ENCODE results near the gene ZNF525.
"Not testable (repeated sequence)": the region's sequence is repeated elsewhere in the genome, so short reads cannot be mapped to it uniquely, and the experiment has no call there.

ZNF525 gene

DNA sequence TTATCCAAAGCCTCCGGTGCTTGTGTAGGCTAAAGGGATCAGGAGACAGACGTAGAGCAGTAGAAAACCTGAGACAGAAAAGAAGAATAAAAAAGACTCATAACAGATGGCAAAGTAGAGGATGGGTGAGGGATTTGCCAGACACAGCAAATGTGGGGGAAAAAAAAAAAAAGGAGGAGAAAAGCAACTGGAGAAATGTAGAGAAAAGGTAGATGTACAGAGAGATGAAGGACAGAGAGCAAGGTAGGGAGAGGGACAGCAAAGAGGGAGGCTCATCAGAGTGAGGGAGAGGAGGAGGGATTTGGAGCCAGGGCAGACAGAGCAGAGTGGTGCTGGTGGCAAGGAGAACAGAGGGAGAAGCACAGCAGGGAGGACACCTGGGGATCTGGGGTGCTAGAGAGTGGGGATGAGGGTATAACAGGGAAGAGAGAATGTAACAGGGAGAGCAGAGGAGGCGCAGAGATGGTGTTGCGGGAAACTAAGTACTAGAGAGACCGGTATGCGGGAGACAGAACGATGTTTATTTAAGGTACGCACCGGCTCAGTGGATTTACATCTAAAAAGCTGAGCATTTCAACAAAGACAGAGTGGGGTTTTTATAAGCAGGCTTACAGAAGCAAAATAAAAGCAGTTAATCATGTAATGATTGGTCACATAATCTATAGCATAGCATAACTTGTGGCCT, 30.5 kb downstream of the ZNF525 start:
- DNase-seq (ENCODE audit: low read depth), result peak; percentile 4

DNA sequence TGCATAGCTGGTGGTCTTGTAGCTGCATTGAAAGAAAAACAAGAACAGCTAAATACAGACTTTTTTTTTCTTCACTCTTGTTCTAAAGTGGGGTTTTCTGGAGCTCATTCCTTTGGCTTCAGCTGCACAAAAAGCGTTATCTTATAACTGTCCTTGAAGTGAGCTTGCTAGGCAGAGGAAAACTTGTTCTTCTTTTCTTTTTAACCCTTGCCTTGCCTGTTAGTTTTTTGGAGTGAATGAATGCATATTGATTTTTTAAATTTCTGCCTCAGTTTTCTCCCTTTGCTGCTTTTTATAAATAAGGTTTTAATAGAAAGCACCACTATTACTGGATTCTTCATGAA, 31.0 kb downstream of the ZNF525 start:
- no peak for DNase-seq (ENCODE audit: low read depth)

DNA sequence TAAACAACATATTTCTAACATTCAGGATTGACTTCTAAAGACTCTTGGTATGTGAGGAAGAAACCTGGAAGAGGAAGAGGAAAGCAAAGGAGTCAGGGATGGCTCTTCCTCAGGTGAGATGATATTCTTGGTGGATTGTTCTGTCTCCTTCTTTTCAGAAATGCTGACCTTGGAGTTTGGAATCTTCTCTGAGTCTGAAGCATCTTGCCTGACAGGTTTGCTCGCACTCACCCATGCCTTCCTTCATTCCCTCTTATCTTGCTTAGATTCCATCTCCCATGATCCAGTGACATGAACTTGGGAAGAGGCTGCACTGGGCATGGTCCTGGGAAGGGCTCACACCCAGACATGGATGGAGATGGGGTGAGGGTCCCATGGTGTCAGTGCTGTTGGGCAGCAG, 32.4 kb downstream of the ZNF525 start:
- not testable (repeated sequence) for DNase-seq (ENCODE audit: low read depth)

DNA sequence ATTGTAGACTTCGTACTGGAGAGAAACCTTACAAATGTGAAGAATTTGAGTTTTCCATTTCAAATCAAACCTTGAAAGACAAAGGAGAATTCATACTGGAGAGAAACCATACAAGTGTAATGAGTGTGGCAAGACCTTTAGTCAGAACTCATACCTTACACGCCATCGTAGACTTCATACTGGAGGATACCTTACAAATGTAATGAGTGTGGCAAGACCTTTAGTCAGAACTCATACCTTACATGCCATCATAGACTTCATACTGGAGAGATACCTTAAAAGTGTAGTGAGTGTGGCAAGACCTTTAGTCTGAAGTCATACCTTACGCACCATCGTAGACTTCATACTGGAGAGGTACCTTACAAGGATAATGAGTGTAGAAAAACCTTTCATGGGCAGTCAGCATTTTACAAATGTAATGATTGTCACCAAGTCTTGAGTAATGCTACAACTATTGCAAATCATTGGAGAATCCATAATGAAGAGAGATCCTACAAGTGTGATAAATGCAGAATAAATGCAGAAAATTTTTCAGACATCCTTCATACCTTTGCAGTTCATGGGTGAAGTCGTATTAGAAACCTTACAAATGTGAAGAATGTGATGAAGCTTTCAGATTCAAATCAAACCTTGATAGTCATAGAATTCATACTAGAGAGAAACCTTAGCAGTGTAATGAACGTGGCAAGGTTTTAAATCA, 44.1 kb downstream of the ZNF525 start:
- no peak for DNase-seq (ENCODE audit: low read depth)

DNA sequence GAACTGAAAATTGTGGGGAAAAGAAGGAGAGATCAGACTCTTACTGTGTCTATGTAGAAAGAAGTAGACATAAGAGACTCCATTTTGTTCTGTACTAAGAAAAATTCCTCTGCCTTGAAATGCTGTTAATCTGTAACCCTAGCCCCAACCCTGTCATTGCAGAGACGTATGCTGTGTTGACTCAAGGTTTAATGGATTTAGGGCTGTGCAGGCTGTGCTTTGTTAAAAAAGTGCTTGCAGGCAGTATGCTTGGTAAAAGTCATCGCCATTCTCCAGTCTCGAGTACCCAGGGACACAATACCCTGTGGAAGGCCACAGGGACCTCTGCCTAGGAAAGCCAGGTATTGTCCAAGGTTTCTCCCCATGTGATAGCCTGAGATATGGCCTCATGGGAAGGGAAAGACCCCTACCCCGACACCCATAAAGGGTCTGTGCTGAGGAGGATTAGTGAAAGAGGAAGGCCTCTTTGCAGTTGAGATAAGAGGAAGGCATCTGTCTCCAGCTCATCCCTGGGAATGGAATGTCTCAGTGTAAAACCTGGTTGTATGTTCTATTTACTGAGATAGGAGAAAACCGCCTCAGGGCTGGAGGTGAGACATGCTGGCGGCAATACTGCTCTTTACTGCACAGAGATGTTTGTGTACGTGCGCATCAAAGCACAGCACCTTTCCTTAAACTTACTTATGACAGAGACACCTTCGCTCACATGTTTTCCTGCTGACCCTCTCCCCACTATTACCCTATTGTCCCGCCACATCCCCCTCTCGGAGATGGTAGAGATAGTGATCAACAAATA, 55.2 kb downstream of the ZNF525 start:
- DNase-seq (ENCODE audit: low read depth), result not testable (repeated sequence)

DNA sequence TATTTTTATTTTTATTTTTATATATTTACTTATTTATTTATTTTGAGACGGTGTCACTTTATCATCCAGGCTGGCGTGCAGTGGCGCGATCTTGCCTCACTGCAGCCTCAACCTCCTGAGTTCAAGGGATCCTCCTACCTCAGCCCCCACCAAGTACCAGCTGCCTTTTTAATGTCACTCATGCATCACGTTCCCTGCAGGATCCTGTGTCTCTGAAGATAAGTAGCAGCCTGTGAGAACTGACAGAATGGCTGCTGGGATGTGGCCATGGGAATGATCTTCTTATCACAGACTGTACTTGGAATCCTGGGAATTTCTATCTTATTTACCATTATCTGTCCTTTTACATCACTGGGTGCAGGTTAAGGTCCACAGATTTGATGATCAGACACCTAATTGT, 57.0 kb downstream of the ZNF525 start:
- no peak for DNase-seq (ENCODE audit: low read depth)

DNA sequence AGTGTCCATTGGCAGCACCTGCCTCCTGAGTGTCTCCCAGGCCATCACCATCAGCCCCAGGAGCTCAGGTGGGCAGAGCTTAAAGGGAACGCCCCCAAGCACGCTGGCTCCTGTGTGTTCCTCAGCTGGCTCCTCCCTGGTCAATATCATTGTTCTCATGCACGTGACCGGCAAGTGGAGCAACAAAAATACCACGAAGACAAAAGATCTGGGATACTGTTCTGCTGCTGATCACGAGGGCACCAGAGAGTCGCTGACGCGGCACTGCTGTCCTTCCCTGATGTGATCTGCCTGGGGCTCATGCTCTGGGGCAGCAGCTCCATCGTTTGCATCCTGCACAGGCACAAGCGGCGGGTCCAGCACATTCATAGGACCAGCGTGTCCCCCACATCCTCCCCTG, 57.6 kb downstream of the ZNF525 start:
- not testable (repeated sequence) for DNase-seq (ENCODE audit: low read depth)

DNA sequence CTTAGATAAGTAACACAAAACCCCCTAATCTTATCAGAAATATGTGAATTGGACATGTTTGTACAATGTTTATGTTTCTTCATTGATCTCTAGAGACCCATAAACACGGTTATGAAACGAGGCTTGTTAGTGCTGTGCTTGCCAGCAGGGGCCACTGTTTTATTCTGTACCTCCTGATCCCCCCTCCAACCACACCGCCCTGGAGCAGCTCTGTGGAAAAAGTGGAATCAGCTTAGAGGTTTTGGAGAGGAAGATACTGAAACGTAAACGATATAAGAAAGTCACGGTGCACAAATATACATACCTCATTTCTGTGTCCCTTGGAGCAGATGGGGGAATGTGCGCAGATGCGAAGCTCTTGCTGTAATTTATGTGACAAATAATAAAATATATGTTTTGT, 58.2 kb downstream of the ZNF525 start:
- DNase-seq (ENCODE audit: low read depth), result peak; percentile 6

DNA sequence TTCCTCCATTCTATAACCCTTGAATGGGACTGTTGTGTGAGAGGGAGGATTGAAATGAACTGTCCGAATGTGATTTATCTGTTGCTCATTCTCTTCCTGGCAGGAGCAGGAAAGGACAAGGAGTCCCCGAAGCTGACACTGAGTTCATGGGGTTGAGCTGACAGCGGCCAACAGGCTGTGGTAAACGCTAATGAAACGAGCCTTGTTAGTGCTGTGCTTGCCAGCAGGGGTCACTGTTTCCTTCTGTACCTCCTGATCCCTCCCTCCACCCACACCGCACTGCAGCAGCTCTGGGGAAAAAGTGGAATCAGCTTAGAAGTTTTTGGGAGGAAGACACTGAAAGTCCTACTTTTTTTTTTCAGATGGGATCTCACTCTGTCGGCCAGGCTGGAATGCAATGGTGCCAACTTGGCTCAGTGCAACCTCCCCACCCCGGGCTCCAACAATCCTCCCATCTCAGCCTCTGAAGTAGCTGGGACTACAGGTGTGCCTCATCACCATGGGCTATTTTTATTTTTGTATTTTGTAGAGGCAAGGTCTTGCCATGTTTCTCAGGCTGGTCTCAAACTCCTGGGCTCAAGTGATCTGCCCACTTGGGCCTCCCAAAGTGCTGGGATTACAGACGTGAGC, 59.6 kb downstream of the ZNF525 start:
- peak; percentile 57 for DNase-seq (ENCODE audit: low read depth)

DNA sequence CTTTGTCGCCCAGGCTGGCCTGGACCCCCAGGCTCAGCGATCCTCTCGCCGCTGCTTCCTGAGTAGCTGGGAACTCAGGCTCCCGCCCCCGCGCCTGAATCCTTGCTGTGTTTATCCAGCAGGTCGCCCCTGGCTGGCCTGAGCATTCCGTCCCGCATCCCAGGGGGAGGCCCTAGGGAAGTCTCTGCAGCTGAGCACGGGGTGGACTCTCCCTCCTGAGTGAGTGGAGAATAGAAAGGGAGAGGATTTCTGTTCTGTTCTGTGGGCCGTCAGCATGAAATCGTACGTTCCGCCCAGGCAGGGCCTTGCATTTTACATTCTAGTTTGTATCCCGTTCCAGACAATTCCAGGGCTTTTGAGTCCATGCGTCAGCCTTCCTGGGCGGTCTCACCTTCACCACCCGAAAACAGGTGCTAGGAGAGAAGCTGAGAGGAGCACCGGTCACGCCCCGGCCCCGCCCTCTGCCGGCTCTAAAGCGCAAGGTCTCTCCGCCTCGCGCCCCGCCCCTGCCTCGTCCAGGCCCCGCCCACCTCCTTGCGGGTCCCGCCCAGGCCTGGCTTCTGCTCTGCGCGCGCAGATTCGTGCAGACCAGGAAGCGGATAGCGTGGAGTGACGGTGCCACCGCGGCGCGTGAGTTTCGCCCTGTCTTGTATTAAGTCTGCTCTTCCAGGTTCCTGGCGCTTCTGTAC, 66.0 kb downstream of the ZNF525 start, which contains the start of gene ZNF761:
Gene ZNF761, plus strand, starts transcription at position 586 of the 689 bp plus-strand sequence. CDS start 15,285 bp downstream, outside the sequence.
- peak; percentile 90 for DNase-seq (ENCODE audit: low read depth)

DNA sequence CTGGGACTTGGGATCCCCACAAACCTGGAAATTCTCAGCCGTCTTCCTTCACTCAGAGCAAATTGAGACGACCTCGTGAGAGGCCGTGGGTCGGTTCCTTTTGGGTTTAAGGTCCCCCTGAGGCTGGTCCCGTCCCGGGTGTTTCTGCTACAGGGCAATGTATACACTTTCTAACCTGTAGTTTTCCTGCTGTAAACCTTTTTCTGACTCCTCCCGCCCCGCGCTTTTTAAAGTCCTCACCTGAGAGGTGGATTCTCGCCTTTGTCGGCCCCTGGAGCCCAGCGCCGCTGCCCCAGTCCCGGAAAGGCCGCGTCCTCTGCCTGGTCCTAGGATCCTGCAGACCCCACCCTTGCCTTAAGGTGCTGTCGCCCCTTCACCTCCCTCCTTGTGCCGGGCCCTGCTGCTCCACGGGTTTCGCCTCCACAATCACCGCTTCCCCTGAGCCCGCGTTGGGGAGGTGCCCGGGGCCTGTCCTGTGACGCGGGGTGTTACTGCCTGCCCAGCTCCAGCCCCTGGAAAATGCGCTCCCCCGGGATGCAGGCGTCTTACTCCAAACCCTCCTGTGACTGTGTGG, 66.7 kb downstream of the ZNF525 start:
- peak; percentile 52 for DNase-seq (ENCODE audit: low read depth)
